HL-60 (cell line): ENCODE results near the gene RASL10A.
A peak's percentile ranks its signal among the peaks of the same experiment; 100 is the strongest.

ENCODE experiments used
- DNase-seq, 2 experiments: peaks; one replicate each; pipeline ENCODE4 v3.0.0-alpha.2; 2010 to 2020; ENCODE audit warnings: low read depth in 1 of 2, low spot score in 1 of 2
- H3K27ac ChIP-seq: fragments of 250-450 bp; sonication (Bioruptor Pico); replicated peaks from 2 replicates; pipeline ENCODE4 v1.5.1; 2020; ENCODE audit warnings: mild to moderate bottlenecking, moderate library complexity
- H3K27me3 ChIP-seq: fragments of 250-450 bp; sonication (Bioruptor Pico); 2 replicates; pipeline ENCODE4 v1.5.1; 2021; ENCODE audit warnings: mild to moderate bottlenecking, moderate library complexity; ENCODE audit not compliant: insufficient read depth, poor library complexity, severe bottlenecking
- H3K4me3 ChIP-seq: replicated peaks from 2 replicates; pipeline ENCODE4 v1.5.1; 2011; ENCODE audit warnings: mild to moderate bottlenecking, control low read depth, low read length; ENCODE audit not compliant: insufficient read depth
- CTCF ChIP-seq: IDR thresholded peaks from one replicate; pipeline ENCODE4 v1.5.1; 2011; ENCODE audit warnings: low read length, control low read depth, inconsistent platforms; ENCODE audit not compliant: insufficient read depth
- GABPA ChIP-seq: IDR thresholded peaks from 2 replicates; pipeline ENCODE4 v1.6.1; 2012; ENCODE audit warnings: low read depth
- POLR2AphosphoS5 ChIP-seq: IDR thresholded peaks from 2 replicates; pipeline ENCODE4 v1.6.1; 2012; ENCODE audit warnings: low read depth
- REST ChIP-seq: IDR thresholded peaks from 2 replicates; pipeline ENCODE4 v1.6.1; 2012; ENCODE audit warnings: low read depth; ENCODE audit not compliant: insufficient replicate concordance
- SPI1 ChIP-seq: IDR thresholded peaks from 2 replicates; pipeline ENCODE4 v1.6.1; 2012; ENCODE audit warnings: low read depth, mild to moderate bottlenecking, borderline replicate concordance

RASL10A gene

DNA sequence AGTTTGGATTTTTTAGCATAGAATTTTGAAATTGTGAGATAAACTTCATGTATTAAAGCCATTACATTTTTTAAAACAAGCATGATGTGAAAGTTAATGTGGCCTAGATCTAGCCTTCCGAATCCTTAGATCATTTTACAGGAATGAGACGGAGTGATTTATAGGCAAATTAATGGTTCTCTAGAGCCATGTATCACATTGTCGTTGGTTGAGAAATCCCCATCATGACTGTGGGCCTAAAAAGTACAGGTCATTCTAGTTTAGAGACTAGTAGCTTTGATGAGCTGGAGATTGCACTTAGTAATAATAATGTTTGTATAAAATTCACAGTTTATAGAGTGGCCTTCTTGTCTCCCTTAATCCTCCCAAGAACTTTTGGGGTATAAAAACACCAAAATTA is 40.3 kb downstream of the RASL10A start:
- no peaks in the 10 kb centered on the region for H3K27me3 ChIP-seq
- no peak overlapping the region for H3K27ac ChIP-seq
- DNase-seq = no peak
- H3K4me3 ChIP-seq = no peak overlapping the region
- TF ChIP-seq GABPA (no peak), CTCF (no peak), REST (no peak), POLR2AphosphoS5 (no peak), SPI1 (no peak)

DNA sequence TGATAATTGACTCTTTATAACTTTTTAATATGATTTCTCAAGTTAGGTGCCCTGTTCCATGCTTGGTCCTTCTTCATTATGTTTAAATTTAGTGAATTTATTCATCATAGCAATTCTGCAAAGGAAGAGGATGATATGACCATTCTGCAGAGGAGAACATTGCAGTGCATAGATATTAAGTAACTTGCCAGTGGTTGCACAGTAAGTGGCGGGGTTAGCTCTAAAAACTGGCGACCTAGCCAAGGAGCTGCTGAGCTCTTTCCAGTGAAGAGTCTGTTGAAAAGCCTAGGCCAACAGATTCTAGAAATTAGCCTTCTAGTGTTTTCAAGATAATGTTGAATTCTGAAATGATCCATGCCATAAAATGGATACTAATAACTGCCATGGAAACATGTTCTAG is 42.9 kb downstream of the RASL10A start:
- Histone ChIP-seq H3K27ac (no peak overlapping the region), H3K4me3 (no peak overlapping the region), H3K27me3 (no peaks in the 10 kb centered on the region)
- no peak for DNase-seq
- TF ChIP-seq SPI1 (no peak), GABPA (no peak), CTCF (no peak), REST (no peak), POLR2AphosphoS5 (no peak)

- Histone ChIP-seq H3K27me3 (no peaks in the 10 kb centered on the region), H3K4me3 (peak overlapping the region; percentile 82), H3K27ac (peak overlapping the region; percentile 100)
- TF ChIP-seq SPI1 (no peak), REST (no peak), CTCF (no peak), GABPA (no peak), POLR2AphosphoS5 (no peak)
- DNase-seq = peak in 1 of 2 experiments; percentile 48
These were observed 44.8 kb downstream of the RASL10A start for GRCh38 chr22:29270475-29271271.
